Ramos (cell line): ENCODE data around the gene GRID1.
"Not testable (repeated sequence)": the region's sequence is repeated elsewhere in the genome, so short reads cannot be mapped to it uniquely, and the experiment has no call there.

Source experiments
- in situ Hi-C: fragments of 300-500 bp; cut with MboI; formaldehyde crosslinking; loops from one replicate; pipeline ENCODE4 v1.14.3; 2022; ENCODE audit warnings: low sequenced_read_pairs; ENCODE audit not compliant: unreplicated experiment

GRID1 gene

DNA sequence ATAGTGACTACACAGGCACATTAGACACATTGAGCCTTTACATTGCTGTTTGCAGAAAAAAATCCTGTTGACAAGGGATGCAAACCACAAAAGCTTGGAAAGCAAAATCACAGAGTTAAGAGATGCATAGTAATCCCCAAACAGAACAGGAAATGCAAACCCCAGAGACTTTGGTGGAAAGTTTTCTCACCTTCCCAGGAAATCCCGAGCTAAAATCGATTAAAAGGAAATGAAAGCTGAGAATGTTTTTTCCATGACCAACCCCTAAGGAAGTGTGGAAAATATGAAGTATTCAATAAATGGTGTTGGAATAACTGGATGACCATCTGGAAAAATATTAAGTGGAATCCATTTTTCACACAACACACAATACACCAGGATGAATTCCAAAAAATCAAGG is 598.7 kb downstream of the GRID1 start:
- in situ Hi-C loops: no loop called here

DNA sequence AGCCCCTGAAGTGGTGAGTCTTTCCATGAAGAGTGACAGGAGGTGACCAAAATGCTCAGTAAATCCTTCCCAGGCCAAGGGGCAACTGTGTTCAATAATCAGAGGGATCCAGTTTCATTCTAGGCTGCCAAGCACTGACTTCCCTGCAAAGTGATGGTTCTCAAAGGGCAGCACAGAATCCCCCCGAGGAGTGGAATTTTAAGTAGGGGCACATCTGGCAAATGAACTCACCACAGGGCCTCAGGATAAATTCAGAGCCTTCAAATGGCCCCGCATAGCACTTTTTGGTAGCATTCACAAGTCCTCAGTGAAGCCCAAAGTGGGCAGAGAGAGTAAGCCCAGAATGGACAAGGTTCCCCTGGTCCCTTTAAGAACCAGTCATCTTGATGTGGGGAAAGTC is 602.5 kb downstream of the GRID1 start:
- in situ Hi-C loops: no loop called here

DNA sequence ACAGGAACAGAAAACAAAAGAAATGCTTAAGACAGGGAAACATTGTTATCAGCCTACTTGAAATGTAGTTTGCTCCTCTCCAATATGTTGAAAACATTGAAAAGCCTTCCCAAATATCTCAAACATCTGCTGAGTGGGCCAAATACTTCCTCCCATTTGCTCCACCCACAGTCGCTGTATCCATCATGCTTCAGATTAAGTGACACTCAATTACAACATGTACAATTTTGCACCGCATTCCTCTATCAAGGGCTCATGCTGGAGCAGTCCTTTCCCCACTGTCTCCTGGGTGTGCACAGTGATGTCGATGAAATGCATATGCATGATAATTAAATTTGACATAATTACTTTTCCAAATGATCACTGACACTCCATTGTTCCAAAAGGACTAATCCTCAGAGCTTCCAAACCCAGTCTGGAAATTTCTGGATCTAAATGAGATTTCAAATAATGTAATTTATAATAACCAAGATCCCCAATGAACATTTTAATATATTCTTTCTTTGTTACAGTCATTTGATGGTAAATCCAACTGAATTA is 604.6 kb downstream of the GRID1 start:
- in situ Hi-C loops: no loop called here

DNA sequence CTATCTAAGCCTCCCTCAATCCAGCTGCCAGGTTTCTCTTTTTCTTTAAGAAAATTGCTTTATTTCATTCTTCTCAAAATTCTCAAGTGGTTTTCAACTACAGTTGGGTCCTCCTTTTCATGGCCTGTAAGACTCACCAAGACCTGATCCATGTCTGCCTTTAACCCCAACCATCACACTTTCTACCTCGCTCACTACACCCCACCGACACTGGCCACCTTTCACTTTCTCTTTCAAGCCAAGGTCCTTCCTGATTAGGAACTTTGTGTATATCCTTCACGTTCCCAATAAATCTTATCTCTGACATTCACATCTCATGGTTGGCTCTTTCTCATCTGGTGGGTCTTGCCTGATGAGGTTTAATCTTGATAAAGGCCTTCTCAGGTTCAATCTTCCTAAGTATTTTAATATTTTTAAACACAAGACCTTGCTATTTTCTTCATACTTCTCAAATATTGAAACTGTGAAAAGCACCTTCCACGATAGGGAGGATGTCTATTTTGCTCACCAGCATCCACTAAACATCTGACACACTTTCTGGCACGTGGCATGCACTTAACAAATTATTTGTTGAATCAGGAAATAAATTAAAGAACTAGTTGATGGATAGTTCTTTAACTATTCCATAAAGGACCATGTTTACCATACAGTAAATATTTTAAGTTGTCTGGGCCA is 624.8 kb downstream of the GRID1 start:
- in situ Hi-C loops: no loop called here

DNA sequence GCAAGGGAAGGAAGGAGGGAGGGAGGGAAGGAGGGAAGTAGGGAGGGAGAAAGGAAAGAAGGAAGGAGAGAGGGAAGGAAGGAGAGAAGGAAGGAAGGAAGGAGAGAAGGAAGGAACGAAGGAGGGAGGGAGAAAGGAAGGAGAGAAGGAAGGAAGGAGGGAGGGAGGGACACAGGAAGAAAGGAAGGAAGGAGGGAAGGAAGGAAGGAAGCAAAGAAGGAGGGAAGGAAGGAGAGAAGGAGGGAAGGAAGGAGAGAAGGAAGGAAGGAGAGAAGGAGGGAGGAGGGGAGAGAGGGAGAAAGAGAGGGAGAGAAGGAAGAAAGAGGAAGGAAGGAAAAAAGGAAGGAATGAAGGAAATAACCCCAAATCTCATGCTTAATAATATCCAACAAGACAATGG is 630.6 kb downstream of the GRID1 start:
- in situ Hi-C loops: no loop called here

DNA sequence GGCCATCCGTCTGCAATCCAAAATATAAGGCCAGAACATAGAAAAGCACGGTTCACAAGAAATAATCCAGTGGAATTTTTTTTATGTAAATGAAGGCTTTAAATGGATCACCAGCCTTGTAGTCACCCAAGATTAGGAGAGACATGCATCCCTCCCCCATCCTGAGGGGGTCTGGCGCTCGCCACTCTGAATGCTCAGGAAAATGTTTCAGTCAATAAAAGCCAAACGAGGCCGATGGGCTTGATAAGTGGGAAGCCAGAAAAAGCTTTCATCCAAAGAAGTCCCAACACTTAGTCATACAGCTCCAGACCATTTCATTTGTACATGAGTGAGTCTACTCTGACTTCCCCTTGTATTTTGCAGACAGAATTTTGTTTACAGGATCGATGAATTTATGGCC is 631.8 kb downstream of the GRID1 start:
- in situ Hi-C loops: no loop called here

DNA sequence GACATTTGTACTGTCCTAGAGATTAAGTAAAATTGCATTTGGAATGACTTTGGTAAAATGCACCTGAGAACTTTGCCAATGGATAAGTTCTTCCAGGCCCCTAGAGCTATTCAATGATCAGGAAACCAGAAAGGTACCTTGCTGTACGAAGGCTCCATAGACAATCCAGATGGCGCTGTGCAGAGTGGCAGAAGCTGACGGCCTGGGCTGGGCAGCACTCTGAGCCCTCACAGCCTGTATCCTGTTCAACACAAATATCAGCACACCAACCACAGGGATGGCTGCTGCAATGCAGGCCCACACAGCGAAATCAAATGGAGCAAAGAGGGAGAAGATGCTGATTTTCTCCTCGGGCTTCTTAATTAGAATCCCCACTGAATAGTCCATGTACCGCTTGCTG is 642.4 kb downstream of the GRID1 start:
- in situ Hi-C loops: no loop called here

DNA sequence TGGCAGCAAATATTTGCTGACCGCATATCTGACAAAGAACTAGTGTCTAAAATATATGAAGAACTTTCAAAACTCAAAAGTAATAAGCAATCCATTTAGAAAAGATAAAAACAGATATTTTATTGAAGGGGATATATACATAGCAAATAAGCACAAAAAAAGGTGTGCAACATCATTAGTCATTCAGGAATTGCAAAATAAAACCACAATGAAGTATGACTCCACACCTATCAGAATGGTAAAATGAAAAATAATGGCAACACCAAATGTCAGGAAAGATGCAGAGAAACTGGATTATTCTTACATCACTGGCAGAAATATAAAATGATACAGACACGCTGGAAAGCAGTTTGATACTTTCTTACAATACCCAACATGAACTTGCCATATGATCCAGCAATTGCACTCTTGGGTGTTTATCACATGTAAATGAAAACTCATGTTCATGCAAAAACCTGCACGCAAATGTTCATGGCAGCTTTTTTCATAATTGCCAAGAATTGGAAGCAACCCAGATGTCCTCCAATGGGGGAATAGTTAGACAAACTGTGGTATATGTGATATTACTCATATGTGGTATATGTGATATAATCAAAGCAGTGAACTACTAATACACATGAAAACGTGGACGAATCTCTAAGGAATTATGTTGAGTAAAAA is 645.5 kb downstream of the GRID1 start:
- in situ Hi-C loops: no loop called here

DNA sequence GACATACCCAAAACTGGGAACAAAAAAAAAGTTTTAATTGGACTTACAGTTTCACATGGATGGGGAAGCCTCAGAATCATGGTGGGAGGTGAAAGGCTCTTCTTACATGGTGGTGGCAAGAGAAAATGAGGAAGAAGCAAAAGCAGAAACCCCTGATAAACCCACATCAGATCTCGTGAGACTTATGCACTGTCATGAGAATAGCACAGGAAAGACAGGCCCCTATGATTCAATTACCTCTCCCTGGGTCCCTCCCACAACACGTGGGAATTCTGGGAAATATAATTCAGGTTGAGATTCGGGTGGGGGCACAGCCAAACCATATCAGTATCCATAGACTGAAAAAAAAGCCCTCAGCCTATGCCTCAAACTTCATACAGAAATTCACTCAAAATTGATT is 647.2 kb downstream of the GRID1 start:
- in situ Hi-C loops: no loop called here

DNA sequence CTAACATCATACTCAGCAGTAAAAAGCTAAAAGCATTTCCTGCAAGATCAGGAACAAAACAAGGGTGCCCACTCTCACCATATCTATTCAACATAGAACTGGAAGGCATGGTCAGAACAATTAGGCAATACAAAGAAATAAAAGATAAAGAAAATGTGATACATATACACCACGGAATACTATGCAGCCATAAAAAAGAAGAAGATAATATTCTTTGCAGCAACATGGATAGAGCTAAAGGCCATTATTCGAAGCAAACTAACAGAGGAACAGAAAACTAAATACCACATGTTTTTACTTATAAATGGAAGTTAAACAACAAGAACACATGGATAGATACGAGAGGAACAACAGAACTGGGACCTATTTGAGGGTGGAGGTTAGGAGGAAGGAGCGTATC is 652.7 kb downstream of the GRID1 start:
- in situ Hi-C loops: no loop called here

DNA sequence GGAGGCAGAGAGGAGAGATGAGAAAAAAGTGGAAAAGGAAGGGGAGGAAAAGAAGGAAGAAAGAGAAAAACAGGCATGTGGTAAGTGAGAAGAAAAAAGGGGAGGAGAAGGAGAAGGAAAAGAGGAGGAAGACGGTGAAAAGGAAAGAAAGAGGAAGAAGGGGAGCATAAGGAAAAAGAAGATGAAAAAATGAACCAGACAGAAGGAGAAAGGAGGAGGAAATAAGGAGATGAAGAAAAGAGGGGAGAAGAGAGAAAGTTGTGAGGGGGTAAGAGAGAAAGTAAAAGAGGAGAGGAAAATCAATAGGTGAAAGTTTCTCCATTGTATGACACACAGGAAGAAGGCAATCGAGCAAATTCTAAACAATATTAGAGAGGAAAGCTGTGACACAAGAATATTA is 663.8 kb downstream of the GRID1 start:
- in situ Hi-C loops: no loop called here

DNA sequence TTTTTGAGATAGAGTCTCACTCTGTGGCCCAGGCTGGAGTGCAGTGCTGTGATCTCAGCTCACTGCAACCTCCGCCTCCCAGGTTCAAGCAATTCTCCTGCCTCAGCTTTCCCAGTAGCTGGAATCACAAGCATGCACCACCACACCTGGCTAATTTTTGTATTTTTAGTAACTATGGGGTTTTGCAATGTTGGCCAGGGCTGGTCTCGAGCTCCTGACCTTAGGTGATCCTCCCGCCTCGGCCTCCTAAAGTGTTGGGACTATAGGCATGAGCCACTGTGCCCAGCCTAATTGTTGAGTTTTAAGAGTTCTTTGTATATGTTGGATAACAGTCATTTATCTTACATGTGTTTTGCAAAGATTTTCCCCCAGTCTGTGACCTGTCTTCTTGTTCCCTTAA is 667.5 kb downstream of the GRID1 start:
- in situ Hi-C loops: not testable (repeated sequence)

DNA sequence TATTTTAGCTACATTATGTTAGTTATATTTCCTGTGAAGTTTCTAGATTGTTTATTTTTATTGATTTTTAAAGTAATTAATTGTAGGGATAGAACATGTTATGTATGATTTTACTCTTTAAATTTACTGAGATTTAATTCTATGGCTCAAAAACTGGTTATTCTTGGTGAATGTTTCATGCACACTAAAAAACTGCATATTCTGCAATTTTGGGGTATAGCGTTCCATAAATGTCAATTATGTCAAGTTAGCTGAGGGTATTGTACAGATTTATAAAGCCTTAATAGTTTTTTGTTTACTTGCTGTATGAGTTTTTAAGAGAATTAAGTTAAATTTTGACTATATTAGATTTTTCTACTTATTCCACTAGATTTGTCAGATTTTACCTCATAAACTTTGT is 669.7 kb downstream of the GRID1 start:
- in situ Hi-C loops: no loop called here

DNA sequence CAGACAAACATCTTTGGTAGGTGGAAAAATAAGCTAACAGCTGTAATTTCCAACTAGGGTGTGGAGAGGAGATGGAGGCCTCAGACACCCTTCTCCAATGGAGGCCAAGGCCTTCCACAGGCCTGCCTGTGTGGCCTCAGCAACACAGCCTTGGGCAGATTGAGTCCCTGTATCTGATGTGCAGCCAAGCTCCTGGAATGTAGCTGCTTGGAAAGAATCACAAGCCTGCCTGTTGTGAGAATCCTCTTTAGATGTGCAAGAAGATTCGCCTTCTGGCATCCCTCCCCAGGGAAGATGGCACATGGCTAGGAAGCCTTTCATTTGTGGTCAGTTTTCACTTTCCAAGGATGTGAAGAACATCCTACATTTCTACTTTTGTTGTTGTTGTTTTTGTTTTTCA is 684.0 kb downstream of the GRID1 start:
- in situ Hi-C loops: no loop called here

DNA sequence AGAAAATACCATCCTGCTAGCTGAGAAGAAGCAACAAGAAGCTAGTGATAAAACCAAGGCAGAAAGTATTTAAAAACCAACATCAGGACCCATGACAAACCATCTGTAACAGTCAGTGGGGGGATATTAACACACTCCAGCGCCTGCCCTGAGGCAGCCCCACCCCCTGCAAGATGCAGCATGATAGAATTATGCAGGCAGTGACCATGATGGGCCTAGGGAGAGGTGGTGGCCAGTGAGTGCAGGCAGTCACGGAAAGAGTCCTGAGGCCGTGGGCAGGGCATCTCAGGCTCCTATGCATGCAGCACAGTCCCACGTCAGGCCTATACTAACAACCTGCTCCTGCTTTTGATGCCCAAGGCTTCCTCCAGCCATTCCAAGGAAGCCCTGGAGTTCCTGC is 686.9 kb downstream of the GRID1 start:
- in situ Hi-C loops: no loop called here

DNA sequence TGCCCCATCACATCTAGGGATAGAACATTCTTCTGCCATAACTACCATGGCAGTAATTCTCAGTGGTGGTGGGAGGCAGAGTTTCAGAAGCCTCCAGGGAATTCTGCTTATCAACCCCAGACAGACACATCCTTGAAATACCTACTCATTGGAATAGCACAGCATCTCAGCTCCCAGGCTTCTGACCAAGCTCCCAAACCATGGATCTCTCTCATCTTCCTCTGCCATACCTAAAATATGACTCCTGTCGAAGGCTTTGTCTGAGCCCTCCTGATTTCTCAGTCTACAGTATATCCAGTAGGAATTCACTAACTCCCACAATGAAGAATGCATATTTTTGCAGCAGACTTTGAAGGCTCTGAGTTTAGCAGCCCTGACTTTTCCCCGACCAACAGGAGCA is 687.5 kb downstream of the GRID1 start:
- in situ Hi-C loops: no loop called here

DNA sequence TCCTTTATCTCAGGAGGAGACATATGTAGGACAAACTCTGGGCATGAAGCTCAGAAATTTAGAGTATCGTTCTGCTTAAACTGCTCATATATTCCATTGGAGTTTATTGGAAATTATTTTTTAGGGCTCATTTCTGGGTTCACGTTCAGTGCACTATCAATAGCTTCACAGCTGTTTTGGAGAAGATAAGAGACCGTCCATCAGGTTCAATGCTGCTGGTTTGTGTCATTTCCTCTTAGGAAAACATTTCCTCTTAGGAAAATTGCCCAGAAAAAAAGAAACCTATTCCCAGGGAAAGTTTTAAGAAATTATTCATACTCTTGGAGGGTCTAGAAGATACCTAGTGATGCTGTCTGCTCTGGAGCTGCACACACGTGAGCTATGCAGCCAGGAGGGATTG is 691.7 kb downstream of the GRID1 start:
- in situ Hi-C loops: no loop called here

DNA sequence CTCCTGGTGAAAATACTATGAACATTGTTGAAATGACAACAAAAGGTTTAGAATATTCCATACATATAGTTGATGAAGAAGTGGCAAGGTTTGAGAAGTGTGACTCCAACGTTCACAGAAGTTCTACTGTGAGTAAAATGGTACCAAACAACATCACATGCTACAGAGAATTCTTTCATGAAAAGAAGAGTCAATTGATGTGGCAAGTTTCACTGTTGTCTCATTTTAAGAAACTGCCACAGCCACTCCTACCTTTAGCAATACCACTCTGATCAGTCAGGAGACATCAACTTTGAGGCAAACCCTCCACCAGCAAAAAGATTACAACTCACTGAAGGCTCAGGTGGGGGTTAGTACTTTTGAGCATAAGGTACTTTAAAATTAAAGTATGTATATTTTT is 693.3 kb downstream of the GRID1 start:
- in situ Hi-C loops: no loop called here

DNA sequence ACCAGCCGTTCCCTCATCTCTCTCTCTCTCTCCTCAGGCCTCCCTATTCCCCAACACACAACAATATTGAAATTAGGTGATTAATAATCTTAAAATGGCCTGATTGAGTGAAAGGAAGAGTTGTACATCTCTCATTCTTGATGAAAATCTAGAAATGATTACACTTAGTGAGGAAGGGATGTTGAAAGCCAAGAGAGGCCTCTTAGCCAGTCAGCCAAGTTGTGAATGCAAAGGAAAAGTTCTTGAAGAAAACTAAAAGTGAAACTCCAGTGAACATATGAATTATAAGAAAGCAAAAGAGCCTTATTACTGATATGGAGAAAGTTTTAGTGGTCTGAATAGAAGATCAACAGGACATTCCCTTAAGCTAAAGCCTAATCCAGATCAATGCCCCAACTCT is 695.1 kb downstream of the GRID1 start:
- in situ Hi-C loops: no loop called here

DNA sequence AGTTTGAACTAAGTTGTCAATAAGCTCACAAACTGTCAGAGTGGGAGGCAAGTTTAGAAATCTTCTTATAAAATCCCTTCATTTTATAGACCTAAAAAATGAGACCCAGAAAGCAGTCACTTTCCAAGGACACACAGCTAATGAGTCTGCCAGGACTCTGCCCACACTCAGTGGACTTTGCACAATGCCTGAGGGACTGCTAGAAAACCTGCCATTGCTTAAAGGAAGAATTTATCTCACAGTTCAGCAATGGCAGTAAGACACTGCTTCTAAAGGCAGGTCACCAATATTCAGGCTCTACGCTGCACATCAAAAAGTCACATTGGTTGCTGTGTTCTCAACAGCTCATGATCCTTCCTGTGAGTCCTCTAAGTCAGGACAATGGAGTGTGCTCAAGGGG is 698.1 kb downstream of the GRID1 start:
- in situ Hi-C loops: no loop called here

DNA sequence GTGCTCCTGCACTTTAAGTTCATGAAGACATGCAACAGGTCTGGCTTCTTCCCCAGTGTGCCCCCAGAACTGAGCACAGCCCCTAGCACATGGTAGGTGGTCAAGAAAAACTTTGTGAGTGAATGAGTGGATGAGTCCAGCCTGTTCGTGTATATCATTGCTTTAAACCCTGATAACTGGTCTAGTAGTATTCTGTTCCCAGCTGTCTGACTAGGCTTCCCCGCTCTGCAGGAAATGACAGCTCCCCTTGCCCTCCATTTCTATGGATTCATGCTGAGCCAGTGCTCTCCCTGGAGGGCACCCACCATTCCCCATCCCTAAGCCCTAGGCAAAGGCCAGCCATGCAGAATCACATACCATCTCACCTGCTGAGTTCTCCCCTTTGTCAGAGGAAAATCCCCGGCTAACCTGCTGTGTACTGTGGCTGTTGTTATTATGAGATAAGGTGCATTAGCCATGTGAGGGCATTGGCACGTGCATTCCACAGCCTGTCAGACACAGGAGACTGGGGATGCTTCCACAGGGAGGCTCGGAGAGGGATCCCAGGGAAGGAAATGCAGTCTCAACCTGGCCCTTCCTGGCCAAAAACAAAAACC is 698.9 kb downstream of the GRID1 start:
- in situ Hi-C loops: no loop called here

DNA sequence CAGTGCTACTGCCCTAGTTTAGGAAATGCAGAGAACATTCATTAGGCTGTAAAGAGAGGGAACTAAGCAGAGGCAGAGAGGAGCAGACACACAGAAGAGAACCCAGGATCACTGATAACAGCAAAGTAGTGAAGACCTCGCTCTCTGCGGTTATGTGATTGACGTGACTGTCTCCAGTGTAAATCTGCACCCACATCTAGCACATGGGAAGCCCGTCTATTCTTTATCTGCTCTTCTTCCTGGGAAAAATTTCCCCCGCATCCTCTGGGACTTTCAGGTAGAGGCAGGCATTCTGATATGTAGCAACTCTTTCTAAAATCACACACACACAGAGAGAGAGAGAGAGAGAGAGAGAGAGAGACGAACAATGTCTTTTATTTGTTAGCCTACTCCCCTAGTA is 699.6 kb downstream of the GRID1 start:
- in situ Hi-C loops: no loop called here
